ENCODE results near the gene ISL1. TPM values are rescaled to one million over a fixed set of nuclear protein-coding genes. Genes with fewer than 3 reads are reported as not detected.

Gene ISL1
- total and polyA plus RNA-seq, 11 donors = 0.08 to 0.61 TPM; not detected in 9

DNA sequence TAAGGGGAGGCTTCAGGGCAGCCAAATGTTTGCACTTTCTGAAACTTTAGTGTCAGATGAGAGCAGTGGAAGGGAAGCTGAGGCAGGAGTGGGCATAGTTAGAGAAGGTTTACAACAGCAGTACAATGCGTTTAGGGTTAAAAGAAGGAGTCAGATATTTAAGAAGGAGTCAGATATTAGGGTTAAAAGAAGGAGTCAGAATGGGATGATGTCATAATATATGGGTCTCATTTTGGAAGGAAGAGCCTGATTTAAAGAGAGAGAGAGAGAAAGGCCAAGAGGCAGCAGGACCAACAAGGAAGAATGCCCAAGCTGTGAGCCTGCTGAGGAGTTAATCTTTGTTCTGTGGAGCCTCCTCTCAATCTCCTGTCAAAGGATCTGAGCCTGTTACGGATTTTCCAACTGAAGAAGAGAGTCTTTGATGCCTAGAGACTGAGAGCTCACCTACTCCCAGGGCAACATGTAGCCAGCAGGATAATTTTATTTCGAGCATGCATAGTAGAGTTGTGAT lies 9.5 kb downstream of the ISL1 start:
- no peak overlapping the region for H3K27ac ChIP-seq
- ATAC-seq = no peak
- no peak overlapping the region for H3K4me3 ChIP-seq
- H3K4me1 ChIP-seq = peaks cover 0 to 15% (median 0%) of the 10 kb centered on the region in 12 donors
- H3K36me3 ChIP-seq = no peaks in the 10 kb centered on the region
- TF ChIP-seq, protein P1, sequence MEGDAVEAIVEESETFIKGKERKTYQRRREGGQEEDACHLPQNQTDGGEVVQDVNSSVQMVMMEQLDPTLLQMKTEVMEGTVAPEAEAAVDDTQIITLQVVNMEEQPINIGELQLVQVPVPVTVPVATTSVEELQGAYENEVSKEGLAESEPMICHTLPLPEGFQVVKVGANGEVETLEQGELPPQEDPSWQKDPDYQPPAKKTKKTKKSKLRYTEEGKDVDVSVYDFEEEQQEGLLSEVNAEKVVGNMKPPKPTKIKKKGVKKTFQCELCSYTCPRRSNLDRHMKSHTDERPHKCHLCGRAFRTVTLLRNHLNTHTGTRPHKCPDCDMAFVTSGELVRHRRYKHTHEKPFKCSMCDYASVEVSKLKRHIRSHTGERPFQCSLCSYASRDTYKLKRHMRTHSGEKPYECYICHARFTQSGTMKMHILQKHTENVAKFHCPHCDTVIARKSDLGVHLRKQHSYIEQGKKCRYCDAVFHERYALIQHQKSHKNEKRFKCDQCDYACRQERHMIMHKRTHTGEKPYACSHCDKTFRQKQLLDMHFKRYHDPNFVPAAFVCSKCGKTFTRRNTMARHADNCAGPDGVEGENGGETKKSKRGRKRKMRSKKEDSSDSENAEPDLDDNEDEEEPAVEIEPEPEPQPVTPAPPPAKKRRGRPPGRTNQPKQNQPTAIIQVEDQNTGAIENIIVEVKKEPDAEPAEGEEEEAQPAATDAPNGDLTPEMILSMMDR (IDR thresholded peaks at IDR 0.05) = no peak
- no peak for TF ChIP-seq POLR2A (IDR thresholded peaks at IDR 0.05)
- intact Hi-C loops (cut with DNase I) = no loop called here
- no peaks in the 10 kb centered on the region for H3K9me3 ChIP-seq
- peaks cover 31 to 98% (median 71%) of the 10 kb centered on the region in 9 donors for H3K27me3 ChIP-seq
- no peak for DNase-seq
- WGBS, 4 donors = 17 to 24% (median 21%) methylated on average over 3 of the region's 3 CpGs

DNA sequence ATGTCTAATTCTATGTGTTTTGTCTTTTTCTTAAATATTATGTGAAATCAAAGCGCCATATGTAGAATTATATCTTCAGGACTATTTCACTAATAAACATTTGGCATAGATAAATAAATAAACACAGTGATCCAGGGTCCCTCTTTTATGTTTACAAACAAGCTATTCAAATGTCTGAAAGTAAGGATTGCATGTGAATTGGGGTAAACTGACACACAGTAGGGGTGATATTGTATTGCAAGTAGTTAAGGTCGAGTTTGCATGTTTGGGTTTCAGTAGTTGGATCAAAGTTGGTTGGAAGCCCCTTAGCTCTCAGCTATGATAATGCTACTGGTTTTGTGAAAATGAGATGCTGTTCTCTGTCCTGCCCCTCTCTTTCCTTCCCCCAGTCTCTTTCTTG lies 11.4 kb downstream of the ISL1 start:
- Histone ChIP-seq H3K27me3 (peaks cover 23 to 100% (median 71%) of the 10 kb centered on the region in 9 donors), H3K4me3 (no peak overlapping the region), H3K27ac (no peak overlapping the region), H3K36me3 (no peaks in the 10 kb centered on the region), H3K9me3 (no peaks in the 10 kb centered on the region), H3K4me1 (peaks cover 0 to 6% (median 0%) of the 10 kb centered on the region in 12 donors)
- WGBS, 4 donors = 40 to 56% (median 44%) methylated on average over 2 of the region's 2 CpGs
- ATAC-seq = no peak
- intact Hi-C loops (cut with DNase I) = no loop called here
- TF ChIP-seq, protein P1 (IDR thresholded peaks at IDR 0.05) = no peak
- no peak for TF ChIP-seq POLR2A (IDR thresholded peaks at IDR 0.05)
- no peak for DNase-seq

DNA sequence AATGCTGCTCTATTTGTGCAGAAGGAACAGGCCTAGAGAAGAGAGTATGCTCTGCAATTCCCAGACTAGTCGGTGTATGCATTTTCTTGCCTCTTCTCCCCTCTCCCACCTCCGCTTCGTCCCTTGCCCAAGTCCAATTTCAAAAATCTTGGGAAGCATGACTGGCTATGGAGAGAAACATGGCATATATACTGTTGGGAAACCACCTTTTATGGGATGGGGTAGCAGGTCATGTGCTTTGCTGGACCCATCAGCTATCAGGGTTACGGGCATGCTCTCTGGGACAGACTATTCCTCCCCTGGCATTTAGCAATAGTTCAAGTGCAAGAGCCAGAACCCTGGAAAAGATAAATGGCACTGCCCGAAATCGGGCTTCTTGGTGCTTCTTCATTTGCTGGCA lies 12.0 kb downstream of the ISL1 start:
- no peak overlapping the region for H3K27ac ChIP-seq
- WGBS, 4 donors = 34 to 41% (median 39%) methylated on average over 6 of the region's 6 CpGs
- TF ChIP-seq, protein P1 (IDR thresholded peaks at IDR 0.05) = no peak
- TF ChIP-seq POLR2A (IDR thresholded peaks at IDR 0.05) = no peak
- H3K36me3 ChIP-seq = no peaks in the 10 kb centered on the region
- ATAC-seq (no peak), DNase-seq (no peak)
- no peaks in the 10 kb centered on the region for H3K4me1 ChIP-seq
- intact Hi-C loops (cut with DNase I) = no loop called here
- H3K4me3 ChIP-seq = no peak overlapping the region
- H3K27me3 ChIP-seq = peaks cover 17 to 100% (median 68%) of the 10 kb centered on the region in 9 donors
- H3K9me3 ChIP-seq = no peaks in the 10 kb centered on the region

DNA sequence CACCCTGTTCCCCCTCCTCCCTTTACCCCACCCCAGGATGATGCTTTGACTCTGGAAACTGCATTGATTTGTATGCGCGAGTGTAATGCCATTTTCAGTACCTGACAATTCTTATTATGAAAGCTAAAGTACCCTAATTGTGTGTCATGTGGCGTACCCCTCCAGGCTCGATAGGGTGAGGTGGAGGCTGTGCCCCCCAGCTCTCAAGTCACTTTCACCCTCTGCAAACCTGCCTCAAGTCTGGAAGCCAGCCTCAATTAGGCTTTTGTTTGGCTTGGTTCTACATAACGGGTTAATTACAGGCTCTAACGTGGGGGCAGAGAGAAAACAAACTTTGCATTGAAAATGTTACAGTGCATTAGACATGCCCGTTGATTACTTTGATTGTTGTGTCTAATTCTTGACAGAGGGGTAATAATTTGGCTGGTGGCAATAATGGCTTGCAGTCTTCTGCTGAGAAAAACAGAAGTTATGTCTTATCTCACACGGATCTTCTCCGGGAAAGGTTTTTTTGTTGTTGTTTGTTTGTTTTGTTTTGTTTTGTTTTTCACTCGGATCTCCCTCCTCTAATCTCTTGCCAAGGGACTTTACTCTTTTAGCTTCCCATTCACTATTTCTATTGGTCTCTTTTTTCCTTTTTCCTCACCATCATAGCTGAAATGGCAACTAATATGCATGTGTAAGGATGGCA lies 12.6 kb downstream of the ISL1 start:
- 19 to 24% (median 21%) methylated on average over 10 of the region's 10 CpGs for WGBS, 4 donors
- H3K36me3 ChIP-seq = no peaks in the 10 kb centered on the region
- peaks cover 16 to 100% (median 63%) of the 10 kb centered on the region in 9 donors for H3K27me3 ChIP-seq
- no peak for ATAC-seq
- H3K27ac ChIP-seq = no peak overlapping the region
- H3K9me3 ChIP-seq = no peaks in the 10 kb centered on the region
- no peak for DNase-seq
- H3K4me3 ChIP-seq = no peak overlapping the region
- TF ChIP-seq, protein P1 (IDR thresholded peaks at IDR 0.05) = no peak
- TF ChIP-seq POLR2A (IDR thresholded peaks at IDR 0.05) = no peak
- H3K4me1 ChIP-seq = no peaks in the 10 kb centered on the region
- intact Hi-C loops (cut with DNase I) = no loop called here
